Left renal cortex interstitium (tissue), 4 donors: ENCODE measurements around the gene CLDN15. TPM values are rescaled to one million over a fixed set of nuclear protein-coding genes. Genes with fewer than 3 reads are reported as not detected.

Experiments used
- DNase-seq, 4 donors: peaks; one replicate each; pipeline ENCODE4 v3.0.0-alpha.2; 2013; ENCODE audit warnings: low read depth in 4 of 4, low spot score in 2 of 4, missing footprints in 1 of 4
- polyA plus RNA-seq, 4 donors: library from polyadenylated mRNA; unstranded; fragments of 120-200 nt; gene quantifications; one replicate each; pipeline ENCODE4 v1.2.1, GENCODE V29; 2013; ENCODE audit not compliant: insufficient read length in 4 of 4

The CLDN15 gene
- polyA plus RNA-seq, 4 donors = 7.3 to 18.3 (median 13.0) TPM

GRCh38 chr7:101245147-101245668, 7.6 kb upstream of the CLDN15 start:
- DNase-seq = no peak

GRCh38 chr7:101244375-101245146, 7.0 kb upstream of the CLDN15 start, which contains the start of gene FIS1:
FIS1 (minus strand) TSS chr7:101245081; CDS start chr7:101245004, 77 bp downstream.
- peak; percentile 84 to 89 (median 88) for DNase-seq

GRCh38 chr7:101243646-101244374, 6.2 kb upstream of the CLDN15 start:
- no peak for DNase-seq

GRCh38 chr7:101241443-101242349, 4.1 kb upstream of the CLDN15 start:
- DNase-seq = no peak

- DNase-seq = no peak
Observed at GRCh38 chr7:101241015-101241363, 3.4 kb upstream of the CLDN15 start.

- no peak for DNase-seq
Observed at GRCh38 chr7:101240226-101241014, 2.8 kb upstream of the CLDN15 start.

GRCh38 chr7:101239951-101240220, 2.3 kb upstream of the CLDN15 start:
- no peak for DNase-seq

- no peak for DNase-seq
Observed at GRCh38 chr7:101239191-101239950, 1.8 kb upstream of the CLDN15 start.

- DNase-seq = no peak
Observed at GRCh38 chr7:101238226-101239182, 902 bp upstream of the CLDN15 start.

- no peak for DNase-seq
Observed at GRCh38 chr7:101236292-101236835, 1.2 kb downstream of the CLDN15 start.

- DNase-seq = no peak
Observed at GRCh38 chr7:101235522-101235921, 2.1 kb downstream of the CLDN15 start.

GRCh38 chr7:101235050-101235449, 2.6 kb downstream of the CLDN15 start:
- no peak for DNase-seq

- no peak for DNase-seq
Observed at GRCh38 chr7:101234636-101235035, 3.0 kb downstream of the CLDN15 start.

- DNase-seq = no peak
Observed at GRCh38 chr7:101233907-101234547, 3.6 kb downstream of the CLDN15 start.

GRCh38 chr7:101232141-101232850, 5.3 kb downstream of the CLDN15 start:
- DNase-seq = no peak

- no peak for DNase-seq
Observed at GRCh38 chr7:101231644-101232043, 6.0 kb downstream of the CLDN15 start.

GRCh38 chr7:101226721-101227120, 10.9 kb downstream of the CLDN15 start:
- no peak for DNase-seq
